Ureter (tissue), 1 donor: Measurements from ENCODE around the gene IRF2. TPM values are rescaled to one million over a fixed set of nuclear protein-coding genes. Genes with fewer than 3 reads are reported as not detected.

ENCODE experiments used
- DNase-seq: peaks from one replicate; pipeline ENCODE4 v3.0.0-alpha.2; 2020; ENCODE audit warnings: low spot score
- total RNA-seq: library from RNA; stranded (reverse); gene quantifications from one replicate; pipeline ENCODE4 v1.2.4, GENCODE V29; 2023
- donor health status: DM: yes; HTN: yes; CAD: no.

Gene IRF2
- total RNA-seq, 1 donor from 2014 or later = 74.9 TPM

GRCh38 chr4:184450743-184451535 lies 23.4 kb downstream of the IRF2 start:
- no peak for DNase-seq

- DNase-seq = no peak
Observed at GRCh38 chr4:184450045-184450444, 24.3 kb downstream of the IRF2 start.

- no peak for DNase-seq
Observed at GRCh38 chr4:184448821-184449220, 25.5 kb downstream of the IRF2 start.

GRCh38 chr4:184448141-184448540 lies 26.2 kb downstream of the IRF2 start:
- DNase-seq = no peak

- DNase-seq = no peak
Observed at GRCh38 chr4:184447664-184448063, 26.7 kb downstream of the IRF2 start.

- DNase-seq = no peak
Observed at GRCh38 chr4:184446132-184446658, 28.2 kb downstream of the IRF2 start.

- no peak for DNase-seq
Observed at GRCh38 chr4:184444953-184445309, 29.4 kb downstream of the IRF2 start.

GRCh38 chr4:184444215-184444952 lies 30.0 kb downstream of the IRF2 start:
- DNase-seq = no peak

GRCh38 chr4:184443318-184443717 lies 31.0 kb downstream of the IRF2 start:
- no peak for DNase-seq

GRCh38 chr4:184442314-184442635 lies 32.1 kb downstream of the IRF2 start:
- no peak for DNase-seq

- DNase-seq = no peak
Observed at GRCh38 chr4:184441461-184442313, 32.7 kb downstream of the IRF2 start.

- DNase-seq = no peak
Observed at GRCh38 chr4:184440595-184441358, 33.6 kb downstream of the IRF2 start.

- no peak for DNase-seq
Observed at GRCh38 chr4:184439856-184440594, 34.3 kb downstream of the IRF2 start.

GRCh38 chr4:184439386-184439785 lies 35.0 kb downstream of the IRF2 start:
- DNase-seq = no peak

GRCh38 chr4:184438375-184438774 lies 36.0 kb downstream of the IRF2 start:
- DNase-seq = no peak

- no peak for DNase-seq
Observed at GRCh38 chr4:184437565-184438265, 36.6 kb downstream of the IRF2 start.

- DNase-seq = no peak
Observed at GRCh38 chr4:184434501-184435066, 39.8 kb downstream of the IRF2 start.

- DNase-seq = no peak
Observed at GRCh38 chr4:184434021-184434420, 40.3 kb downstream of the IRF2 start.

- no peak for DNase-seq
Observed at GRCh38 chr4:184433258-184433892, 41.0 kb downstream of the IRF2 start.
